Mucosa of gallbladder (tissue), 1 donor: ENCODE results near the gene HBB. TPM values are rescaled to one million over a fixed set of nuclear protein-coding genes. Genes with fewer than 3 reads are reported as not detected.

Source experiments
- DNase-seq: peaks from one replicate; pipeline ENCODE4 v3.0.0-alpha.2; 2020; ENCODE audit warnings: low spot score
- total RNA-seq: library from RNA; stranded (reverse); gene quantifications from one replicate; pipeline ENCODE4 v1.2.1, GENCODE V29; 2021
- donor health status: DM: no; HTN: no; CAD: no.

The HBB gene
- total RNA-seq, 1 donor from 2014 or later: 65.9 TPM

DNA sequence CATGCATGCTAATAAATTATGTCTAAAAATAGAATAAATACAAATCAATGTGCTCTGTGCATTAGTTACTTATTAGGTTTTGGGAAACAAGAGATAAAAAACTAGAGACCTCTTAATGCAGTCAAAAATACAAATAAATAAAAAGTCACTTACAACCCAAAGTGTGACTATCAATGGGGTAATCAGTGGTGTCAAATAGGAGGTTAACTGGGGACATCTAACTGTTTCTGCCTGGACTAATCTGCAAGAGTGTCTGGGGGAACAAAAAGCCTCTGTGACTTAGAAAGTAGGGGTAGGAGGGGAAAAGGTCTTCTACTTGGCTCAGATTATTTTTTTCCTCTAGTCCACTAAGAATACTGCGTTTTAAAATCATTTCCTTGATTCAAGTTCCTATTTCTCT lies 810 bp upstream of the HBB start:
- no peak for DNase-seq

- no peak for DNase-seq
These were observed 1.4 kb downstream of the HBB start for GRCh38 chr11:5225480-5225871.

GRCh38 chr11:5224538-5225479 lies 2.1 kb downstream of the HBB start:
- DNase-seq: no peak

DNA sequence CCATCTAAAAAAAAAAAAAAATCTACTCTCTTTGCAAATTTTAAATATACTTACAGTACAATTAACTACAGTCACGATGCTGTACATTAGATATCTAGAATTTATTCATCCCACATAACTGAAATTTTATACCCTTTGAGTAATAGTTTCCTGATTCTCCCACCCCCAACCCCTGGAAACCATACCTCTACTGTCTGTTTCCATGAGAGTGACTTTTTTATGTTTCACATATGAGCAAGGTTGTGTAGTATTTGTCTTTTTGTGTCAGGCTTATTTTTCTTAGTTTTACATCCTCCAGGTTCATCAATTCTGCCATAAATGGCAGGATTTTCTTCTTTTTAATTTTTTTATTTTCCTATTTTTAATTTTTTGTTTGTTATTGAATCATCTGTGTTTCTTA lies 3.2 kb downstream of the HBB start:
- DNase-seq: no peak

- no peak for DNase-seq
These were observed 3.7 kb downstream of the HBB start for GRCh38 chr11:5223146-5223545.

GRCh38 chr11:5210376-5210885 lies 16.4 kb downstream of the HBB start:
- no peak for DNase-seq

- DNase-seq: no peak
These were observed 22.1 kb downstream of the HBB start for GRCh38 chr11:5204787-5205186.

GRCh38 chr11:5203366-5203765 lies 23.5 kb downstream of the HBB start:
- no peak for DNase-seq

GRCh38 chr11:5200582-5200981 lies 26.3 kb downstream of the HBB start, which contains the start of gene OR51V1:
OR51V1 (minus strand) TSS chr11:5200682; CDS start chr11:5200682, 0 bp downstream.
- DNase-seq: no peak

DNA sequence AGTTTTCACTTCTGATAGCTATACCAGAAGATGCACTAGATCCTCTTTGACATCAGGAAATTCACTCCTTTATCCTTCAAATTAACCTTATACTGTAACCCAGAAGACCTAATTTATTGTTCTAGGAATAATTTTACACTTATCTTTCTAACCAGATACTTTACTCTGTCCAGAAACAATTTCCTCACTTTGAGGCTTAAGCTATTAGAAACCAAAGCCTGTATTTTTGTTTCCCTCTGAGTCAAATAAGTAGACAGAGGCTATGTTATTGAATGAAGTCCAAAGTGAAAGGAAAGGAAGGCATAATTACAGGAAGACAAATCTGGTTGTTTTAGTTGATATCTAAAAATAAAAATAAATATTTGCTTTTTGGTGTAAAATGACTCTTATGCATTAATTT lies 28.6 kb downstream of the HBB start:
- DNase-seq: no peak

GRCh38 chr11:5197536-5197935 lies 29.3 kb downstream of the HBB start:
- DNase-seq: no peak

DNA sequence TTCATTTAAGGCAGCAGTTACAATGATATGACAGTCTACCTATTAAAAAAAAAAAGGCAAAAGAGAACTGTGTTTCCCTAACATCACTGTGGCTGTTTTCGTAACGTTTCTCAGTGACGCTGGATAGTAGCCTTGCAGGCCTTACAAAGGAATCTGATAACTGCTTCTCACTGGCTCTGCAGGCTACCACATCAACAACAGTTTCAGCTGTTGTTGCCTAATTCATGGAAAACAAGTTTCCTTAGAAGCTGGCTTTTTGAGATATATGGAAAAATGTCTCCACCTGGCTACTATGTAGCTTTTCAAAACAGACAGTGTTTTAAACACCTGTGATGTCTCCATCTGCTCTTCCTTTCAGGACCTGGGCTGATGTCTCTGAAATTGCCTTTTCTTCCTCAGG lies 30.1 kb downstream of the HBB start:
- no peak for DNase-seq

DNA sequence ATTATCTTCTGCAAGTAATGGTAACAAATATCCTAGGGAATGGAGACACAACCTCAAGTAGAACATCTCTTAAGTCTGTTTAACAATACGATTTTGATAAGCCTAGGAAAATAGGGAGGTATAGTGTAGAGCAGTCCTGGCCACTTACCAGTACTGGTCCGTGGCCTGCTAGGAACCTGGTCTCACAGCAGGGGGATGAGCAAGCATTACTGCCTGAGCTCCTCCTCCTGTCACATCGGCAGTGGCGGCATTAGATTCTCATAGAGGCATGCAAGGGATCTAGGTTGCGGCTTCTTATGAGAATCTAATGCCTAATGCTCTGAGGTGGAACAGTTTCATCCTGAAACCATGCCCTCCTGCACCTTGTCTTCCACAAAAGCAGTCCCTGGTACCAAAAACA lies 30.8 kb downstream of the HBB start:
- DNase-seq: no peak

DNA sequence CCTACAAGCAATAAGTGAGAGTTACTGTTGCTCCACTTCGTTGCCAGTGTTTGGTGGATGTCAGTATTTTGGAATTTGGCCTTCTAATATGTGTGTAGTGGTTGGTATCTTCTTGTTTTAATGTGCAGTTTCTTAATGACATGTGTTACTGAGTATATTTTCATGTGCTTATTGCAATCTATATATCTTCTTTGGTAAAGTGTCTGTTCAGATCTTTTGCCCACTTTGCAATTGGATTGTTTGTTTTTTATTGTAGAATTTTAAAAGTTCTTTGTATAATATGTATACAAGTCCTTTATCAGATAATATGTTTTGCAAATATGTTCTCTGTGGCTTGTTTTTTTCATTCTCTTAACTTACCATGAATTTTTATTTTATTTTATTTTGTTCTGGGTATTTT lies 34.1 kb downstream of the HBB start:
- no peak for DNase-seq

DNA sequence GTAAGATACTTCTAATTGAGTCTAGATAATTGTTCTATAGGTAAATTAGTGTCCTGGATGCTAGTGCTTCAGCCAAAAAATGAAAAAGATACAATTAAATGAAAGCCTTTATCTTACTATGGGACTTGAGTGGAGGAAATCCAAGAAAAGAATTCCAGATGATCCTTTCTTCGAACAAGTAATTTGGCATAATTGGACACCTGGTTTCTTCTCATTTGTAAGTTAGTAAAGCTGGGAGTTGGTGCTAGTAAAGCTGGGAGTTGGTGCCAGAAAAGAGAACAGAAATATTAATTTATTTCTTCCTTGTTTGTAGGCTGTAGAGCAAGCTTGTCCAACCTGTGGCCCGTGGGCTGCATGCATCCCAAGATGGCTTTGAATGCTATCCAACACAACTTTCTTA lies 38.7 kb downstream of the HBB start:
- DNase-seq: no peak

GRCh38 chr11:5178046-5178837 lies 48.6 kb downstream of the HBB start:
- DNase-seq: no peak

Other genes starting within 250 kb of the HBB start
- gene OR51L1, start 232.2 kb downstream of the HBB start, total RNA-seq: not detected
- gene OR52J3, start 180.5 kb downstream of the HBB start, total RNA-seq: not detected
- gene OR52E2, start 167.4 kb downstream of the HBB start, total RNA-seq: not detected
- gene OR52E1, start 157.5 kb downstream of the HBB start, total RNA-seq: not detected
- not detected for gene OR52A5, start 88.7 kb downstream of the HBB start, total RNA-seq
- gene OR52A1, start 72.3 kb downstream of the HBB start, total RNA-seq: not detected
- not detected for gene OR51V1, start 26.4 kb downstream of the HBB start, total RNA-seq
- gene HBD, start 7.4 kb upstream of the HBB start, total RNA-seq: 0.72 TPM
- gene HBG1, start 22.8 kb upstream of the HBB start, total RNA-seq: 3.3 TPM
- gene HBG2, start 27.7 kb upstream of the HBB start, total RNA-seq: 13.2 TPM
- 4.0 TPM for gene HBE1, start 42.9 kb upstream of the HBB start, total RNA-seq
- gene OR51B4, start 74.9 kb upstream of the HBB start, total RNA-seq: 0.23 TPM
- gene OR51B2, start 97.2 kb upstream of the HBB start, total RNA-seq: not detected
- 0.37 TPM for gene OR51B5, start 116.5 kb upstream of the HBB start, total RNA-seq
- not detected for gene OR51B6, start 124.4 kb upstream of the HBB start, total RNA-seq
- gene OR51M1, start 156.7 kb upstream of the HBB start, total RNA-seq: not detected
- gene OR51Q1, start 195.0 kb upstream of the HBB start, total RNA-seq: not detected
- 0.23 TPM for gene OR51I1, start 214.4 kb upstream of the HBB start, total RNA-seq
- not detected for gene OR51I2, start 222.3 kb upstream of the HBB start, total RNA-seq